ENCODE measurements around the gene EGR4.

- TF ChIP-seq, protein P1, sequence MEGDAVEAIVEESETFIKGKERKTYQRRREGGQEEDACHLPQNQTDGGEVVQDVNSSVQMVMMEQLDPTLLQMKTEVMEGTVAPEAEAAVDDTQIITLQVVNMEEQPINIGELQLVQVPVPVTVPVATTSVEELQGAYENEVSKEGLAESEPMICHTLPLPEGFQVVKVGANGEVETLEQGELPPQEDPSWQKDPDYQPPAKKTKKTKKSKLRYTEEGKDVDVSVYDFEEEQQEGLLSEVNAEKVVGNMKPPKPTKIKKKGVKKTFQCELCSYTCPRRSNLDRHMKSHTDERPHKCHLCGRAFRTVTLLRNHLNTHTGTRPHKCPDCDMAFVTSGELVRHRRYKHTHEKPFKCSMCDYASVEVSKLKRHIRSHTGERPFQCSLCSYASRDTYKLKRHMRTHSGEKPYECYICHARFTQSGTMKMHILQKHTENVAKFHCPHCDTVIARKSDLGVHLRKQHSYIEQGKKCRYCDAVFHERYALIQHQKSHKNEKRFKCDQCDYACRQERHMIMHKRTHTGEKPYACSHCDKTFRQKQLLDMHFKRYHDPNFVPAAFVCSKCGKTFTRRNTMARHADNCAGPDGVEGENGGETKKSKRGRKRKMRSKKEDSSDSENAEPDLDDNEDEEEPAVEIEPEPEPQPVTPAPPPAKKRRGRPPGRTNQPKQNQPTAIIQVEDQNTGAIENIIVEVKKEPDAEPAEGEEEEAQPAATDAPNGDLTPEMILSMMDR (IDR thresholded peaks at IDR 0.05) = no peak
- TF ChIP-seq POLR2A (IDR thresholded peaks at IDR 0.05) = no peak
These were observed 30.9 kb upstream of the EGR4 start for GRCh38 chr2:73324126-73324725.

All from lower leg skin (tissue), 3 donors.